A673 (cell line): Measurements from ENCODE around the gene PARS2. TPM values are rescaled to one million over a fixed set of nuclear protein-coding genes. Genes with fewer than 3 reads are reported as not detected.
"Not testable (repeated sequence)": the region's sequence is repeated elsewhere in the genome, so short reads cannot be mapped to it uniquely, and the experiment has no call there.

Experiments used
- BruUV-seq: library from RNA; stranded (reverse); fragments of 400-500 nt; replicated peaks from 2 replicates; lab custom pipeline; 2021; lab: Mats Ljungman, UMichigan
- CTCF ChIA-PET: fragments of 300-600 bp; sonication (Branson Sonifier 250); formaldehyde crosslinking; loops from one replicate; lab custom pipeline; 2022; ENCODE audit warnings: antibody characterized with exemption; lab: Charles Lee
- POLR2A ChIA-PET: fragments of 300-600 bp; sonication (Branson Sonifier 250); formaldehyde crosslinking; loops from one replicate; lab custom pipeline; 2022; ENCODE audit warnings: antibody characterized with exemption; ENCODE audit not compliant: low non-redundant PET; lab: Charles Lee
- DNase-seq: peaks from one replicate; pipeline ENCODE4 v3.0.0-alpha.2; 2015; ENCODE audit warnings: low spot score
- H3K27ac ChIP-seq: fragments of 200-600 bp; sonication (generic); 2 replicates; pipeline ENCODE4 v1.5.1; 2016; ENCODE audit warnings: mixed run types, low read depth, mild to moderate bottlenecking, mixed read lengths, antibody characterized with exemption, low read length; ENCODE audit not compliant: poor library complexity, severe bottlenecking
- H3K27me3 ChIP-seq: fragments of 200-600 bp; sonication (generic); replicated peaks from 2 replicates; pipeline ENCODE4 v1.6.1; 2017; ENCODE audit warnings: mixed run types, low read depth, mild to moderate bottlenecking, mixed read lengths, antibody characterized with exemption, low read length; ENCODE audit not compliant: insufficient read depth, poor library complexity
- H3K36me3 ChIP-seq: fragments of 200-600 bp; sonication (generic); 2 replicates; pipeline ENCODE4 v1.6.1; 2016; ENCODE audit warnings: mixed run types, mild to moderate bottlenecking, mixed read lengths, antibody characterized with exemption, low read length; ENCODE audit not compliant: insufficient read depth, poor library complexity, severe bottlenecking
- H3K4me1 ChIP-seq: fragments of 200-600 bp; sonication (generic); 2 replicates; pipeline ENCODE4 v1.6.1; 2017; ENCODE audit warnings: mixed run types, mild to moderate bottlenecking, mixed read lengths, antibody characterized with exemption, low read length; ENCODE audit not compliant: insufficient read depth, poor library complexity, severe bottlenecking
- H3K4me3 ChIP-seq: fragments of 200-600 bp; sonication (generic); 2 replicates; pipeline ENCODE4 v1.5.1; 2016; ENCODE audit warnings: low read depth, mixed run types, mild to moderate bottlenecking, mixed read lengths, low read length; ENCODE audit not compliant: poor library complexity, severe bottlenecking
- H3K9me3 ChIP-seq: fragments of 200-600 bp; sonication (generic); 2 replicates; pipeline ENCODE4 v1.6.1; 2016; ENCODE audit warnings: mixed run types, low read depth, mild to moderate bottlenecking, mixed read lengths, antibody characterized with exemption, low read length; ENCODE audit not compliant: poor library complexity, severe bottlenecking
- EZH2 ChIP-seq: fragments of 200-600 bp; sonication (generic); IDR thresholded peaks from 2 replicates; pipeline ENCODE4 v1.6.1; 2017; ENCODE audit warnings: borderline replicate concordance, low read depth, mild to moderate bottlenecking, mixed read lengths, antibody characterized with exemption, low read length; ENCODE audit not compliant: poor library complexity, severe bottlenecking
- intact Hi-C: fragments of 100-400 bp; cut with micrococcal nuclease; formaldehyde crosslinking; loops from one replicate; pipeline ENCODE4 v1.10.0; 2022; ENCODE audit not compliant: unreplicated experiment
- total RNA-seq: library from RNA; stranded (reverse); gene quantifications from 2 replicates; pipeline ENCODE4 v1.2.3, GENCODE V29; 2021
- TF ChIP-seq, protein P1 (sequence below): fragments of 300-800, 200-600 bp; sonication (generic); conservative IDR thresholded peaks from 2 replicates; pipeline ENCODE4 v1.5.1; 2017; ENCODE audit warnings: low read depth, mild to moderate bottlenecking, antibody characterized with exemption, low read length, moderate library complexity, mixed read lengths

The PARS2 gene
- total RNA-seq, 1 experiment from 2014 or later, result 6.9 TPM

DNA sequence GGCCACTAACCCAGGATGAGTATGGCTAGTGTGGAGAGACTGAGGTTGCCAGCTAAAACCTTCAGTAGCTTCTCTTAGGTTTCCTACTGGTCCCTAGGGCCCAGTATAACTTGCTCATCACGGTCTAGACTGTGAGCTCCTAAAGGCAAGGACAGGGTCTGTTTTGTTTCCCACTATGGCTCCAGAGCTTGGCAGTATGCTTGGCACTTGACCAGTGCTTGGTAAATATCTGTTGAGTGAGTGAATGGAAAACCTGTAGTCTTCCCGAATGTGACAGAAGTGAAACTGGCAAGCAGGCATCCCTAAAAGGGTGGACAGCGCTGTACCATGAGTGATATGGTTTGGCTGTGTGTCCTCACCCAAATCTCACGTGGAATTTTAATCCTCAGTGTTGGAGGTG, 13.1 kb upstream of the PARS2 start:
- POLR2A ChIA-PET, result interaction anchor here (0.5 kb wide), 1 partner anchor 68 kb away, joined by 5 read pairs; no protein-coding TSS in a partner anchor
- no TSS peak for BruUV-seq
- intact Hi-C loops, result no loop called here

DNA sequence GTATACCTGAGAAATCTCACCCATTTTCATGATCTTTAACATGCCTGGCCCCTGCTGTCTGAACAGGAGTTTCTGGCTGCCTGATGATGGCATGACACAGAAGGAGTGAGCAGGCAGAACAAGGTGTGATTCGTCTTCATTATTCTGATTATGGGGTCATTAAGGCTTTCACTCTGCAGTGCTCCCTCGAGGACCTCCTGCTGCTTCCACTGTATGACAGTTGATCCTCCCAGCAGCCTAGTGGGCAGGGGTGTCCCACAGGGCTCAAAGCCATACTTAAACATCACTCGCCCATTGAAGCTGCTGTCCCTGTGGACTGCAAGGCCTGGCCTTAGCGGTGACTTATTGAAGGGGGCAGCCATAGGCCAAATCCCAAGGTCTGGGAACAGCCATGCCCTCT, 12.7 kb upstream of the PARS2 start:
- Histone ChIP-seq H3K9me3 (no peaks in the 10 kb centered on the region), H3K27me3 (peaks cover 11% of the 10 kb centered on the region), H3K4me3 (no peak overlapping the region), H3K4me1 (peaks cover 11% of the 10 kb centered on the region), H3K36me3 (no peaks in the 10 kb centered on the region), H3K27ac (no peak overlapping the region)
- ChIA-PET POLR2A (no interaction called here), CTCF (no interaction called here)
- no TSS peak for BruUV-seq
- peak; percentile 10 for DNase-seq
- intact Hi-C loops, result no loop called here
- TF ChIP-seq EZH2, result no peak
- TF ChIP-seq, protein P1, sequence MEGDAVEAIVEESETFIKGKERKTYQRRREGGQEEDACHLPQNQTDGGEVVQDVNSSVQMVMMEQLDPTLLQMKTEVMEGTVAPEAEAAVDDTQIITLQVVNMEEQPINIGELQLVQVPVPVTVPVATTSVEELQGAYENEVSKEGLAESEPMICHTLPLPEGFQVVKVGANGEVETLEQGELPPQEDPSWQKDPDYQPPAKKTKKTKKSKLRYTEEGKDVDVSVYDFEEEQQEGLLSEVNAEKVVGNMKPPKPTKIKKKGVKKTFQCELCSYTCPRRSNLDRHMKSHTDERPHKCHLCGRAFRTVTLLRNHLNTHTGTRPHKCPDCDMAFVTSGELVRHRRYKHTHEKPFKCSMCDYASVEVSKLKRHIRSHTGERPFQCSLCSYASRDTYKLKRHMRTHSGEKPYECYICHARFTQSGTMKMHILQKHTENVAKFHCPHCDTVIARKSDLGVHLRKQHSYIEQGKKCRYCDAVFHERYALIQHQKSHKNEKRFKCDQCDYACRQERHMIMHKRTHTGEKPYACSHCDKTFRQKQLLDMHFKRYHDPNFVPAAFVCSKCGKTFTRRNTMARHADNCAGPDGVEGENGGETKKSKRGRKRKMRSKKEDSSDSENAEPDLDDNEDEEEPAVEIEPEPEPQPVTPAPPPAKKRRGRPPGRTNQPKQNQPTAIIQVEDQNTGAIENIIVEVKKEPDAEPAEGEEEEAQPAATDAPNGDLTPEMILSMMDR, result no peak

More for the DNA sequence above, 13.1 kb upstream of the PARS2 start:
- no peak overlapping the region for H3K27ac ChIP-seq
- H3K9me3 ChIP-seq, result no peaks in the 10 kb centered on the region
- DNase-seq, result peak; percentile 37
- CTCF ChIA-PET, result no interaction called here
- H3K27me3 ChIP-seq, result peaks cover 15% of the 10 kb centered on the region
- peaks cover 11% of the 10 kb centered on the region for H3K4me1 ChIP-seq
- H3K36me3 ChIP-seq, result no peaks in the 10 kb centered on the region
- no peak overlapping the region for H3K4me3 ChIP-seq
- no peak for TF ChIP-seq EZH2
- TF ChIP-seq, protein P1, result no peak

DNA sequence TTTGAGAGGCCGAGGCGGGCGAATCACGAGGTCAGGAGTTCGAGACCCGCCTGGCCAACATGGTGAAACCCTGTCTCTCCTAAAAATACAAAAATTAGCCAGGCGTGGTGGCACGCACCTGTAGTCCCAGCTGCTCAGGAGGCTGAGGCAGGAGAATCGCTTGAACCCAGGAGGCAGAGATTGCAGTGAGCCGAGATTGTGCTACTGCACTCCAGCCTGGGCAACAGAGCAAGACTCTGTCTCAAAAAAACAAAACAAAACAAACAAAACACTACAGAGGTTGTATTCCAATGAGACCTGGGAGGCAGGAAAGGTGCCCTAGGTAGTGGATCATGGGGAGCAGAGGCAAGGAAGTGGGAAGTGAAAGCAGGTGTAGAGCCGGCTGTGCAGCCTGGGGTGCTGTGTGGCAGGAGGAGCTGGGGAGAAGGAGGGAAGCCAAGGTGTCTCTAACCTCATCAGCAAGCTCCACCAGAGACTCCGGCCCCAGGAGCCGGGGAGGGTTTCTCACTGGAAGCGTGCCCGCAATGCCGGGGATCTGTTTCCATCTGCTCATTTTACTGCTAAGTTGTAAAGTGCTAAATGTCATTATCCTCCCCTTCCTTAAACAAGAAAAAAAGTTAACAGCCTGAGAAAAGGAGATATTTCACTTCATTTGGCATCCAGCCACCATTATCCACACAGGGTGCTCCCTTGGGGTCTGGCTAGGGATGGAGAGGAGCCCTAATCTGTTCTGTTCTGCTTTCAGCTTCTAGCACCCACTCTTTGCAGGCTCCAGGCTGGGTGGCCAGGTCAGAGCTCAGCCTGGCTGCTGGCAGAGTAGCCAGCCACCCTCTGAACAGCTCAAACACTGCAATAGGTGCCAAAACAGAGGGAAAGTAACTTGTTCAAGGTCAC, 11.8 kb upstream of the PARS2 start:
- POLR2A ChIA-PET, BruUV-seq: not testable (repeated sequence)
- DNase-seq, result peak; percentile 60

More for the DNA sequence above, 11.8 kb upstream of the PARS2 start:
- H3K36me3 ChIP-seq, intact Hi-C loops, H3K9me3 ChIP-seq, H3K27me3 ChIP-seq, H3K4me3 ChIP-seq, H3K27ac ChIP-seq, CTCF ChIA-PET: not testable (repeated sequence)
- peaks cover 11% of the 10 kb centered on the region for H3K4me1 ChIP-seq
